Central memory CD8-positive, alpha-beta T cell (primary cell): ENCODE results near the gene SCO1.

Source experiments
- ATAC-seq: fragments of 150-1000 bp; cut with Tn5 transposase; replicated peaks from 2 replicates; pipeline ENCODE4 v1.10.0; 2022; ENCODE audit warnings: mild to moderate bottlenecking, moderate FRiP score, moderate number of reproducible peaks; ENCODE audit not compliant: poor library complexity, severe bottlenecking; ENCODE audit errors: extremely low read depth
- DNase-seq, 2 donors: peaks; one replicate each; pipeline ENCODE4 v3.0.0; 2021; ENCODE audit warnings: low spot score in 2 of 2
- H3K27ac Mint-ChIP-seq: one replicate; pipeline ENCODE4 v1.8.0; 2022; ENCODE audit warnings: low read depth, mild to moderate bottlenecking, moderate library complexity, mixed read lengths
- H3K27me3 Mint-ChIP-seq: one replicate; pipeline ENCODE4 v1.8.0; 2022; ENCODE audit warnings: mixed read lengths
- H3K36me3 Mint-ChIP-seq: one replicate; pipeline ENCODE4 v1.8.0; 2022; ENCODE audit warnings: mild to moderate bottlenecking, moderate library complexity, mixed read lengths; ENCODE audit not compliant: insufficient read depth
- H3K4me1 Mint-ChIP-seq: one replicate; pipeline ENCODE4 v1.8.0; 2022; ENCODE audit warnings: mixed read lengths
- H3K4me3 Mint-ChIP-seq: one replicate; pipeline ENCODE4 v1.8.0; 2022; ENCODE audit warnings: mild to moderate bottlenecking, moderate library complexity, mixed read lengths
- H3K9me3 Mint-ChIP-seq: one replicate; pipeline ENCODE4 v1.8.0; 2022; ENCODE audit warnings: mixed read lengths

SCO1 gene

GRCh38 chr17:10640475-10640874 lies 56.9 kb downstream of the SCO1 start:
- H3K4me3 Mint-ChIP-seq: no peak overlapping the region
- no peak overlapping the region for H3K27ac Mint-ChIP-seq
- ATAC-seq: no peak
- H3K36me3 Mint-ChIP-seq: peaks cover 11% of the 10 kb centered on the region
- H3K9me3 Mint-ChIP-seq: no peaks in the 10 kb centered on the region
- DNase-seq: no peak
- H3K4me1 Mint-ChIP-seq: no peaks in the 10 kb centered on the region
- H3K27me3 Mint-ChIP-seq: no peaks in the 10 kb centered on the region

DNA sequence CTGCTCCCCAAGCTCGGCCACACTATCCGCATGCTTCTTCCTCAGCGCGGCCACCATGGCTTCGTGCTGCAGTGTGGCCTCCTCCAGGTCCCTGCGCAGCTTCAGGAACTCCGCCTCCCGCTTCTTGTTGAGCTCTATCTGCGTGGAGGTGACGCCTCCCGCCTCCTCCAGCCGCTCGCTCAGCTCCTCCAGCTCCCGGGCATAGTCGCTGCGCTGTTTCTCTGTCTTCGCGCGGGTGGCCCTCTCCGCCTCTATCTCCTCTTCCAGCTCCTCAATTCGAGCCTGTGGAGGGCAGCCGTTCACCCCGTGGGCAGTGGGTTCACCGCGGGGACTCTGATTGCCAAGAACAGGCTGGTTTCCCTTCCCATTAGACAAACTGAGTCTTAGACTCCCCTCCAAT lies 59.2 kb downstream of the SCO1 start:
- no peaks in the 10 kb centered on the region for H3K9me3 Mint-ChIP-seq
- H3K27me3 Mint-ChIP-seq: no peaks in the 10 kb centered on the region
- no peaks in the 10 kb centered on the region for H3K4me1 Mint-ChIP-seq
- ATAC-seq (no peak), DNase-seq (no peak)
- peak overlapping the region; percentile 42 for H3K27ac Mint-ChIP-seq
- no peak overlapping the region for H3K4me3 Mint-ChIP-seq
- H3K36me3 Mint-ChIP-seq: peaks cover 11% of the 10 kb centered on the region

- H3K27me3 Mint-ChIP-seq: no peaks in the 10 kb centered on the region
- H3K36me3 Mint-ChIP-seq: peaks cover 8% of the 10 kb centered on the region
- no peaks in the 10 kb centered on the region for H3K9me3 Mint-ChIP-seq
- H3K4me3 Mint-ChIP-seq: no peak overlapping the region
- DNase-seq (no peak), ATAC-seq (no peak)
- no peak overlapping the region for H3K27ac Mint-ChIP-seq
- H3K4me1 Mint-ChIP-seq: peaks cover 5% of the 10 kb centered on the region
These were observed 62.0 kb downstream of the SCO1 start for GRCh38 chr17:10635290-10635689.

GRCh38 chr17:10633738-10634379 lies 63.5 kb downstream of the SCO1 start:
- no peak for ATAC-seq
- H3K36me3 Mint-ChIP-seq: peaks cover 5% of the 10 kb centered on the region

DNA sequence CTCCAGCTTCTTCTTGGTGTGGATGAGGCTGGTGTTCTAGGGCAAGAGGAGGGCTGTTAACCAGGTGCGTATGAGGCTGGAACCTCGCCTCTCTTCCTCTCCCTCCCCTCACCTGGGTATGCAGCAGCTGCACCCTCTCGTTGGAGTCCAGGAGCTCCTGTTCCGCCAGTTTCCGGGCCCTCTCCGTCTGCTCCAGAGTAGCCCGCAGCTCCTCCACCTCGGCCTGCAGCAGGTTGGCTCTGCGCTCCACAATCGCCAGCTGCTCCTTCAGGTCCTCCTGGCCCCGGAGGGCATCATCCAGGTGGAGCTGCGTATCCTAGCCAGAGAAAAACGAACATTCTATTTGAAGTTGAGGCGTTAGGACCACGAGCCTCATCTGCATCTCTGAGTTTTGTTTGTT lies 65.6 kb downstream of the SCO1 start:
- Mint-ChIP-seq H3K4me3 (no peak overlapping the region), H3K9me3 (no peaks in the 10 kb centered on the region), H3K36me3 (peaks cover 4% of the 10 kb centered on the region), H3K4me1 (peaks cover 5% of the 10 kb centered on the region), H3K27ac (no peak overlapping the region), H3K27me3 (no peaks in the 10 kb centered on the region)
- DNase-seq: no peak
- no peak for ATAC-seq

More at GRCh38 chr17:10633738-10634379, 63.5 kb downstream of the SCO1 start:
- no peak overlapping the region for H3K27ac Mint-ChIP-seq
- no peak for DNase-seq
- no peaks in the 10 kb centered on the region for H3K27me3 Mint-ChIP-seq
- peaks cover 5% of the 10 kb centered on the region for H3K4me1 Mint-ChIP-seq
- no peak overlapping the region for H3K4me3 Mint-ChIP-seq
- H3K9me3 Mint-ChIP-seq: no peaks in the 10 kb centered on the region

GRCh38 chr17:10631048-10631700 lies 66.2 kb downstream of the SCO1 start:
- H3K36me3 Mint-ChIP-seq: peaks cover 4% of the 10 kb centered on the region
- ATAC-seq (no peak), DNase-seq (no peak)
- H3K4me3 Mint-ChIP-seq: no peak overlapping the region
- H3K27ac Mint-ChIP-seq: no peak overlapping the region
- H3K9me3 Mint-ChIP-seq: no peaks in the 10 kb centered on the region
- peaks cover 5% of the 10 kb centered on the region for H3K4me1 Mint-ChIP-seq
- no peaks in the 10 kb centered on the region for H3K27me3 Mint-ChIP-seq

- H3K4me1 Mint-ChIP-seq: peaks cover 5% of the 10 kb centered on the region
- H3K27ac Mint-ChIP-seq: no peak overlapping the region
- H3K4me3 Mint-ChIP-seq: no peak overlapping the region
- ATAC-seq (no peak), DNase-seq (no peak)
- peaks cover 1% of the 10 kb centered on the region for H3K36me3 Mint-ChIP-seq
- H3K27me3 Mint-ChIP-seq: peaks cover 4% of the 10 kb centered on the region
- H3K9me3 Mint-ChIP-seq: no peaks in the 10 kb centered on the region
These were observed 67.6 kb downstream of the SCO1 start for GRCh38 chr17:10629706-10630105.

DNA sequence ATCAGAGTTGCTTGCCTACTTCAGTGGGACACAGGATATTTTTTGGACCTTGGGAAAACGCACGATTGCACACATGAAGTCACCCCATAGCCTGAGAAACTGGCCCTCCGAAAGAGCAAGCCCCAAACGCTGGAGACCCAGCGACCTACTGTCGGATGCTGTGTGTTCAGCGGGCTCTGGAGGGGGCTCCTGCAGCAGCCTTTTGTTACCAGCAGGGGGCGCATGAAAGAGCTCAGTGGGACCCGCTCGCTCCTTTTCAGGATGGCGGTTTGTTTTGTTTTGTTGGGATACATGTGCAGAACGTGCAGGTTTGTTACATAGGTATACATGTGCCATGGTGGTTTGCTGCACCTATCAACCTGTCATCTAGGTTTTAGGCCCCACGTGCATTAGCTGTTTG lies 68.6 kb downstream of the SCO1 start:
- peaks cover 5% of the 10 kb centered on the region for H3K4me1 Mint-ChIP-seq
- DNase-seq (no peak), ATAC-seq (no peak)
- H3K27me3 Mint-ChIP-seq: peaks cover 10% of the 10 kb centered on the region
- peaks cover 1% of the 10 kb centered on the region for H3K36me3 Mint-ChIP-seq
- H3K27ac Mint-ChIP-seq: no peak overlapping the region
- H3K9me3 Mint-ChIP-seq: no peaks in the 10 kb centered on the region
- H3K4me3 Mint-ChIP-seq: no peak overlapping the region

DNA sequence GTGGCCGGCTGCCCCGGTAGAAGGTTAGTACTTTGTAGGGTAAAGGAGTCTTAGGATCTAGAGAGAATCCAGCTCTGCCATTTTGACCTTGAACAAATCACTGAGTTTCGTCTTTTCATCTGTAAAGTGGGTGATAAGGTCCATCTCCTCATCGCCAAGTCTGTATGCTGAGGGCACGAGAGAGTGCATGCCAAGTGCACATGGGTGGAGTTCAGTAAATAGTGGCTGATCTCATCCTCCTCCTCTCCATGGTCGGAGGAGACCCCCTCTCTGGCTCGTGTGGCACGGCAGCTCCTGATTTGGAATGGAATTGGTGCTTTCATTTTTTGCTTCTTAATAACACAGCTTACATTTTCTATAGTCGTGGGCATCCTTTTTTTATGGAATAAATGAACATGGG lies 70.9 kb downstream of the SCO1 start:
- peaks cover 5% of the 10 kb centered on the region for H3K4me1 Mint-ChIP-seq
- H3K36me3 Mint-ChIP-seq: no peaks in the 10 kb centered on the region
- ATAC-seq (no peak), DNase-seq (no peak)
- no peak overlapping the region for H3K4me3 Mint-ChIP-seq
- H3K27ac Mint-ChIP-seq: no peak overlapping the region
- peaks cover 16% of the 10 kb centered on the region for H3K27me3 Mint-ChIP-seq
- H3K9me3 Mint-ChIP-seq: no peaks in the 10 kb centered on the region

DNA sequence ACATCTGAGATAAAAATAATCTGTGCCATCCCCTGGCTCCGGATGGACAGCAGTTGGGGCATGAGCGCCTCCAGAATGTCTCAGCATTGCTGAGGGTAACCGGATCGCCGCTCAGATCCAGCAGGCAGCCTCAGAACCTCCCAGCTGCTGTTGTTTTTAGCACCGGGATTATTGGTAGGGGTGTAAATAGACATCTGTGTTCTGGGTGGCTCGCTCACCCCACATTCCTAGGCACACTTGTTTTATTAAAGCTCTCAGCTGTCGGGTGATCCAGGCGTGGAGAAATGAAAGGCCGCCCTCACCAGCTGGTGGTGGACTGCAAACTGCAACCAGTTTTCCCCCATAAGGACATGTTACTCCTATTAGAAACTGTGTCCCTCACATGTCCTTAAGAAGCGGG lies 72.4 kb downstream of the SCO1 start:
- no peaks in the 10 kb centered on the region for H3K9me3 Mint-ChIP-seq
- ATAC-seq (no peak), DNase-seq (no peak)
- no peaks in the 10 kb centered on the region for H3K4me1 Mint-ChIP-seq
- no peak overlapping the region for H3K4me3 Mint-ChIP-seq
- H3K36me3 Mint-ChIP-seq: no peaks in the 10 kb centered on the region
- H3K27ac Mint-ChIP-seq: no peak overlapping the region
- peaks cover 18% of the 10 kb centered on the region for H3K27me3 Mint-ChIP-seq

- Mint-ChIP-seq H3K36me3 (no peaks in the 10 kb centered on the region), H3K4me1 (no peaks in the 10 kb centered on the region), H3K27ac (no peak overlapping the region), H3K4me3 (no peak overlapping the region), H3K27me3 (peaks cover 18% of the 10 kb centered on the region), H3K9me3 (no peaks in the 10 kb centered on the region)
- DNase-seq (no peak), ATAC-seq (no peak)
These were observed 73.5 kb downstream of the SCO1 start for GRCh38 chr17:10623737-10624338.

- Mint-ChIP-seq H3K36me3 (no peaks in the 10 kb centered on the region), H3K27me3 (peaks cover 18% of the 10 kb centered on the region), H3K4me3 (no peak overlapping the region), H3K27ac (no peak overlapping the region), H3K9me3 (no peaks in the 10 kb centered on the region), H3K4me1 (peaks cover 5% of the 10 kb centered on the region)
- ATAC-seq (no peak), DNase-seq (no peak)
These were observed 74.5 kb downstream of the SCO1 start for GRCh38 chr17:10622617-10623485.
